GM23338 (cell line): ENCODE data around the gene GALNT15. TPM values are rescaled to one million over a fixed set of nuclear protein-coding genes. Genes with fewer than 3 reads are reported as not detected.

Experiments used
- ATAC-seq: fragments of 200-7000 bp; cut with Tn5 transposase; 3 replicates; pipeline ENCODE4 v1.9.1; 2020
- DNase-seq: peaks from one replicate; pipeline ENCODE4 v3.0.0-alpha.2; 2015; ENCODE audit warnings: low spot score
- H2AFZ ChIP-seq: fragments of 200-600 bp; sonication (generic); 2 replicates; pipeline ENCODE4 v1.8.0; 2016; ENCODE audit warnings: antibody characterized with exemption, mild to moderate bottlenecking, moderate library complexity
- H3F3A ChIP-seq: fragments of 200-600 bp; sonication (generic); replicated peaks from 2 replicates; pipeline ENCODE4 v1.8.0; 2017; ENCODE audit warnings: antibody characterized with exemption, mixed run types, low read depth
- H3K27ac ChIP-seq: fragments of 200-600 bp; sonication (generic); 2 replicates; pipeline ENCODE4 v1.6.1; 2016; ENCODE audit warnings: low read depth
- H3K27me3 ChIP-seq: fragments of 200-600 bp; sonication (generic); 2 replicates; pipeline ENCODE4 v1.8.0; 2016; ENCODE audit warnings: mild to moderate bottlenecking, mixed run types, moderate library complexity; ENCODE audit not compliant: insufficient read depth
- H3K36me3 ChIP-seq: fragments of 200-600 bp; sonication (generic); 2 replicates; pipeline ENCODE4 v1.8.0; 2016; ENCODE audit warnings: mild to moderate bottlenecking; ENCODE audit not compliant: insufficient read depth
- H3K4me1 ChIP-seq: fragments of 200-600 bp; sonication (generic); 2 replicates; pipeline ENCODE4 v1.8.0; 2016; ENCODE audit warnings: mild to moderate bottlenecking, moderate library complexity; ENCODE audit not compliant: insufficient read depth
- H3K4me2 ChIP-seq: fragments of 200-600 bp; sonication (generic); 2 replicates; pipeline ENCODE4 v1.7.1; 2017; ENCODE audit warnings: mixed run types
- H3K4me3 ChIP-seq: fragments of 200-600 bp; sonication (generic); 2 replicates; pipeline ENCODE4 v1.6.1; 2016; ENCODE audit warnings: mixed run types
- H3K79me2 ChIP-seq: fragments of 200-600 bp; sonication (generic); replicated peaks from 2 replicates; pipeline ENCODE4 v1.8.0; 2017; ENCODE audit warnings: mild to moderate bottlenecking; ENCODE audit not compliant: insufficient read depth
- H3K9me2 ChIP-seq: fragments of 200-600 bp; sonication (generic); 2 replicates; pipeline ENCODE4 v1.8.0; 2017; ENCODE audit not compliant: insufficient read depth
- H4K20me1 ChIP-seq: fragments of 200-600 bp; sonication (generic); replicated peaks from 2 replicates; pipeline ENCODE4 v1.8.0; 2017; ENCODE audit warnings: mild to moderate bottlenecking; ENCODE audit not compliant: insufficient read depth
- H3K27ac Mint-ChIP-seq: 2 replicates; pipeline ENCODE4 v1.8.0; 2020; ENCODE audit warnings: inconsistent platforms, mild to moderate bottlenecking, moderate library complexity, mixed read lengths
- H3K27me3 Mint-ChIP-seq: 3 replicates; pipeline ENCODE4 v1.8.0; 2022; ENCODE audit warnings: low read depth, mild to moderate bottlenecking, moderate library complexity, mixed read lengths, inconsistent platforms; ENCODE audit not compliant: insufficient read depth, poor library complexity
- H3K36me3 Mint-ChIP-seq: 3 replicates; pipeline ENCODE4 v1.8.0; 2021; ENCODE audit warnings: low read depth, mild to moderate bottlenecking, inconsistent platforms, moderate library complexity, mixed read lengths
- H3K4me1 Mint-ChIP-seq: 3 replicates; pipeline ENCODE4 v1.8.0; 2020; ENCODE audit warnings: mild to moderate bottlenecking, inconsistent platforms, mixed read lengths
- H3K4me3 Mint-ChIP-seq: 3 replicates; pipeline ENCODE4 v1.8.0; 2021; ENCODE audit warnings: moderate library complexity, mild to moderate bottlenecking, inconsistent platforms, mixed read lengths
- H3K9me3 Mint-ChIP-seq: 3 replicates; pipeline ENCODE4 v1.8.0; 2020; ENCODE audit warnings: moderate library complexity, mild to moderate bottlenecking, inconsistent platforms, mixed read lengths
- CREB1 ChIP-seq: fragments of 250-450 bp; sonication (Bioruptor Pico); IDR thresholded peaks from 2 replicates; pipeline ENCODE4 v1.5.0; 2020; ENCODE audit warnings: low read depth, mild to moderate bottlenecking, moderate library complexity
- CTCF ChIP-seq, 2 experiments: fragments of 200-600 bp in 1 of 2; sonication (generic) in 1 of 2; conservative IDR thresholded peaks; 2 replicates each; pipeline versions ENCODE4 v1.5.1 to v1.6.1; 2016 to 2017; ENCODE audit warnings: antibody characterized with exemption in 2 of 2, low read depth in 2 of 2, mild to moderate bottlenecking in 2 of 2, moderate library complexity in 1 of 2
- ETS1 ChIP-seq: IDR thresholded peaks from 2 replicates; pipeline ENCODE4 v1.6.1; 2016; ENCODE audit warnings: antibody characterized with exemption
- EZH2 ChIP-seq: fragments of 200-600 bp; sonication (generic); IDR thresholded peaks from one replicate; pipeline ENCODE4 v1.8.0; 2017; ENCODE audit warnings: antibody characterized with exemption, mild to moderate bottlenecking, low read depth; ENCODE audit not compliant: unreplicated experiment
- EZH2phosphoT487 ChIP-seq: fragments of 200-600 bp; sonication (generic); IDR thresholded peaks from one replicate; pipeline ENCODE4 v1.8.1; 2018; ENCODE audit warnings: antibody characterized with exemption; ENCODE audit not compliant: unreplicated experiment
- JUNB ChIP-seq: IDR thresholded peaks from one replicate; pipeline ENCODE4 v1.6.1; 2016; ENCODE audit warnings: antibody characterized with exemption; ENCODE audit not compliant: unreplicated experiment
- NANOG ChIP-seq: IDR thresholded peaks from 2 replicates; pipeline ENCODE4 v1.6.1; 2016; ENCODE audit warnings: antibody characterized with exemption, borderline replicate concordance
- POLR2AphosphoS5 ChIP-seq: IDR thresholded peaks from 2 replicates; pipeline ENCODE4 v1.6.1; 2016; ENCODE audit warnings: antibody characterized with exemption, low read depth
- STAT1 ChIP-seq: IDR thresholded peaks from one replicate; pipeline ENCODE4 v1.6.1; 2016; ENCODE audit warnings: antibody characterized with exemption; ENCODE audit not compliant: unreplicated experiment
- ZNF114 ChIP-seq: fragments of 250-450 bp; sonication (Bioruptor Pico); IDR thresholded peaks from 2 replicates; pipeline ENCODE4 v1.5.0; 2020; ENCODE audit warnings: mild to moderate bottlenecking, moderate library complexity
- ZNF331 ChIP-seq: fragments of 250-450 bp; sonication (Bioruptor Pico); IDR thresholded peaks from 2 replicates; pipeline ENCODE4 v1.5.0; 2020; ENCODE audit warnings: low read depth, mild to moderate bottlenecking, moderate library complexity
- ZNF462 ChIP-seq: fragments of 250-450 bp; sonication (Bioruptor Pico); IDR thresholded peaks from 2 replicates; pipeline ENCODE4 v1.5.0; 2020; ENCODE audit warnings: mild to moderate bottlenecking, moderate library complexity
- polyA plus RNA-seq: library from polyadenylated mRNA; unstranded; fragments of >200 nt; fragmentation: Nextera tagmentation; extraction: Ambion mirVana; gene quantifications from 2 replicates; pipeline ENCODE4 v1.2.1, GENCODE V29; 2016
- total RNA-seq: library from RNA; depleted of rRNA; stranded (reverse); fragments of >200 nt; shearing (Covaris generic); gene quantifications from 2 replicates; pipeline ENCODE4 v1.2.3, GENCODE V29; 2014
- TF ChIP-seq, protein P1 (sequence below): IDR thresholded peaks from one replicate; pipeline ENCODE4 v1.6.1; 2018; ENCODE audit warnings: antibody characterized with exemption; ENCODE audit not compliant: unreplicated experiment

GALNT15 gene
- total and polyA plus RNA-seq, 2 experiments from 2014 or later: 0.06 to 0.35 TPM

GRCh38 chr3:16234281-16234680, 59.8 kb downstream of the GALNT15 start:
- DNase-seq: no peak
- Histone ChIP-seq H3K79me2 (no peaks in the 10 kb centered on the region), H3K27ac (no peak overlapping the region), H3K4me2 (no peak overlapping the region), H3K36me3 (no peaks in the 10 kb centered on the region), H3F3A (no peaks in the 10 kb centered on the region), H2AFZ (no peak overlapping the region), H3K9me2 (0 out of 2 replicates have a peak, but pooled peaks cover 6% of the 10 kb centered on the region), H3K4me3 (no peak overlapping the region), H3K4me1 (no peaks in the 10 kb centered on the region), H3K27me3 (no peaks in the 10 kb centered on the region), H4K20me1 (no peaks in the 10 kb centered on the region)
- Mint-ChIP-seq H3K27ac (no peak overlapping the region), H3K9me3 (no peaks in the 10 kb centered on the region), H3K36me3 (no peaks in the 10 kb centered on the region), H3K27me3 (peaks cover 3% of the 10 kb centered on the region), H3K4me3 (no peak overlapping the region), H3K4me1 (no peaks in the 10 kb centered on the region)
- no peak for ATAC-seq
- TF ChIP-seq POLR2AphosphoS5 (no peak), ZNF114 (no peak), ZNF331 (CRISPR knock-in tag) (no peak), EZH2 (no peak), NANOG (no peak), EZH2phosphoT487 (no peak), ETS1 (no peak), CTCF (conservative IDR thresholded peaks at IDR 0.05; ENCODE audit: low read depth in 2 of 2) (no peak), JUNB (no peak), CREB1 (CRISPR knock-in tag) (no peak), ZNF462 (CRISPR knock-in tag) (no peak), STAT1 (no peak)
- TF ChIP-seq, protein P1, sequence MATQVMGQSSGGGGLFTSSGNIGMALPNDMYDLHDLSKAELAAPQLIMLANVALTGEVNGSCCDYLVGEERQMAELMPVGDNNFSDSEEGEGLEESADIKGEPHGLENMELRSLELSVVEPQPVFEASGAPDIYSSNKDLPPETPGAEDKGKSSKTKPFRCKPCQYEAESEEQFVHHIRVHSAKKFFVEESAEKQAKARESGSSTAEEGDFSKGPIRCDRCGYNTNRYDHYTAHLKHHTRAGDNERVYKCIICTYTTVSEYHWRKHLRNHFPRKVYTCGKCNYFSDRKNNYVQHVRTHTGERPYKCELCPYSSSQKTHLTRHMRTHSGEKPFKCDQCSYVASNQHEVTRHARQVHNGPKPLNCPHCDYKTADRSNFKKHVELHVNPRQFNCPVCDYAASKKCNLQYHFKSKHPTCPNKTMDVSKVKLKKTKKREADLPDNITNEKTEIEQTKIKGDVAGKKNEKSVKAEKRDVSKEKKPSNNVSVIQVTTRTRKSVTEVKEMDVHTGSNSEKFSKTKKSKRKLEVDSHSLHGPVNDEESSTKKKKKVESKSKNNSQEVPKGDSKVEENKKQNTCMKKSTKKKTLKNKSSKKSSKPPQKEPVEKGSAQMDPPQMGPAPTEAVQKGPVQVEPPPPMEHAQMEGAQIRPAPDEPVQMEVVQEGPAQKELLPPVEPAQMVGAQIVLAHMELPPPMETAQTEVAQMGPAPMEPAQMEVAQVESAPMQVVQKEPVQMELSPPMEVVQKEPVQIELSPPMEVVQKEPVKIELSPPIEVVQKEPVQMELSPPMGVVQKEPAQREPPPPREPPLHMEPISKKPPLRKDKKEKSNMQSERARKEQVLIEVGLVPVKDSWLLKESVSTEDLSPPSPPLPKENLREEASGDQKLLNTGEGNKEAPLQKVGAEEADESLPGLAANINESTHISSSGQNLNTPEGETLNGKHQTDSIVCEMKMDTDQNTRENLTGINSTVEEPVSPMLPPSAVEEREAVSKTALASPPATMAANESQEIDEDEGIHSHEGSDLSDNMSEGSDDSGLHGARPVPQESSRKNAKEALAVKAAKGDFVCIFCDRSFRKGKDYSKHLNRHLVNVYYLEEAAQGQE: no peak
